SK-N-SH (cell line): Measurements from ENCODE around the gene IGF1R. TPM values are rescaled to one million over a fixed set of nuclear protein-coding genes. Genes with fewer than 3 reads are reported as not detected.

Experiments
- CTCF ChIA-PET: fragments of 300-600, 350-600 bp; formaldehyde crosslinking; extraction: SDS; loops from one replicate; lab custom pipeline; 2021; lab: Yijun Ruan, JAX
- POLR2A ChIA-PET: fragments of 350-600 bp; sonication (Branson Sonifier 250); formaldehyde crosslinking; extraction: SDS; loops from one replicate; lab custom pipeline; 2020; ENCODE audit warnings: antibody characterized with exemption, inconsistent platforms; lab: Yijun Ruan, JAX
- DNase-seq: peaks from one replicate; pipeline ENCODE4 v3.0.0; 2012
- H2AFZ ChIP-seq: fragments of 200-600 bp; sonication (generic); 2 replicates; pipeline ENCODE4 v1.8.1; 2016; ENCODE audit warnings: antibody characterized with exemption, mild to moderate bottlenecking, low read depth
- H3F3A ChIP-seq: fragments of 200-600 bp; sonication (generic); replicated peaks from 2 replicates; pipeline ENCODE3; 2016; ENCODE audit warnings: antibody characterized with exemption, mild to moderate bottlenecking; ENCODE audit not compliant: insufficient read depth
- H3K27ac ChIP-seq, 2 experiments: fragments of 200-500 bp in 1 of 2; fragments of 200-600 bp in 1 of 2; sonication (Bioruptor generic) in 1 of 2; sonication (generic), shearing (Covaris generic) in 1 of 2; 2 replicates each; pipeline versions ENCODE4 v1.5.1 to v1.6.1; 2014 to 2016; ENCODE audit warnings: low read depth in 2 of 2, inconsistent platforms in 1 of 2, low read length in 1 of 2, mild to moderate bottlenecking in 1 of 2, mixed read lengths in 1 of 2
- H3K27me3 ChIP-seq: fragments of 200-600 bp; sonication (generic), shearing (Covaris generic); 2 replicates; pipeline ENCODE4 v1.6.1; 2016; ENCODE audit warnings: mixed run types; ENCODE audit not compliant: insufficient read depth
- H3K36me3 ChIP-seq, 2 experiments: fragments of 200-500 bp in 1 of 2; fragments of 200-600 bp in 1 of 2; sonication (Bioruptor generic) in 1 of 2; sonication (generic) in 1 of 2; replicated peaks in 1 of 2; 2 replicates each; pipeline versions ENCODE3 to v1.5.1; 2014 to 2016; ENCODE audit warnings: low read length in 1 of 2, mild to moderate bottlenecking in 1 of 2; ENCODE audit not compliant: insufficient read depth in 2 of 2, control insufficient read depth in 1 of 2
- H3K4me1 ChIP-seq, 2 experiments: fragments of 200-500 bp in 1 of 2; fragments of 200-600 bp in 1 of 2; sonication (Bioruptor generic) in 1 of 2; sonication (generic), shearing (Covaris generic) in 1 of 2; 2 replicates each; pipeline versions ENCODE4 v1.5.1 to v1.6.1; 2014 to 2016; ENCODE audit warnings: low read depth in 1 of 2, low read length in 1 of 2, mixed run types in 1 of 2; ENCODE audit not compliant: insufficient read depth in 2 of 2, control insufficient read depth in 1 of 2
- H3K4me2 ChIP-seq: fragments of 200-600 bp; sonication (generic), shearing (Covaris generic); 2 replicates; pipeline ENCODE4 v1.6.1; 2017; ENCODE audit warnings: mixed run types
- H3K4me3 ChIP-seq, 2 experiments: fragments of 200-500 bp in 1 of 2; fragments of 200-600 bp in 1 of 2; sonication (Bioruptor generic) in 1 of 2; sonication (generic), shearing (Covaris generic) in 1 of 2; 2 replicates each; pipeline versions ENCODE4 v1.5.1 to v1.8.1; 2014 to 2016; ENCODE audit warnings: low read depth in 2 of 2, inconsistent platforms in 1 of 2, low read length in 1 of 2, mild to moderate bottlenecking in 1 of 2, mixed read lengths in 1 of 2, moderate library complexity in 1 of 2
- H3K79me2 ChIP-seq: fragments of 200-600 bp; sonication (generic); 2 replicates; pipeline ENCODE4 v1.8.1; 2017; ENCODE audit warnings: mild to moderate bottlenecking; ENCODE audit not compliant: insufficient read depth
- H3K9ac ChIP-seq: fragments of 200-600 bp; sonication (generic); 2 replicates; pipeline ENCODE4 v1.6.1; 2017; ENCODE audit warnings: mixed run types
- H3K9me2 ChIP-seq: fragments of 200-600 bp; sonication (generic); 2 replicates; pipeline ENCODE4 v1.6.1; 2017; ENCODE audit warnings: mixed run types
- H3K9me3 ChIP-seq: fragments of 200-600 bp; sonication (generic); 2 replicates; pipeline ENCODE4 v1.6.1; 2017; ENCODE audit warnings: mixed run types, mild to moderate bottlenecking, moderate library complexity
- H4K20me1 ChIP-seq: fragments of 200-600 bp; sonication (generic); 2 replicates; pipeline ENCODE4 v1.6.1; 2017; ENCODE audit warnings: mild to moderate bottlenecking, mixed run types; ENCODE audit not compliant: insufficient read depth
- CHD2 ChIP-seq: fragments of 150-350 bp; IDR thresholded peaks from 2 replicates; pipeline ENCODE4 v1.6.1; 2018; ENCODE audit warnings: low read length; ENCODE audit not compliant: partially characterized antibody
- CTCF ChIP-seq: fragments of 200-600 bp; sonication (generic); IDR thresholded peaks from 2 replicates; pipeline ENCODE4 v1.6.1; 2017; ENCODE audit warnings: antibody characterized with exemption, mild to moderate bottlenecking, moderate library complexity
- EP300 ChIP-seq, 2 experiments: IDR thresholded peaks; 2 replicates each; pipeline versions ENCODE4 v1.4.0 to v1.6.1; 2012; ENCODE audit warnings: borderline replicate concordance in 1 of 2, low read depth in 1 of 2, low read length in 1 of 2
- FOXJ3 ChIP-seq: sonication (generic); formaldehyde crosslinking; IDR thresholded peaks from 2 replicates; pipeline ENCODE4 v1.5.1; 2020; ENCODE audit warnings: mild to moderate bottlenecking, missing genetic modification reagents
- FOXM1 ChIP-seq: IDR thresholded peaks from 2 replicates; pipeline ENCODE4 v1.4.0; 2012; ENCODE audit warnings: low read depth, mild to moderate bottlenecking
- IRF3 ChIP-seq: fragments of 150-350 bp; IDR thresholded peaks from 2 replicates; pipeline ENCODE4 v1.6.1; 2016; ENCODE audit warnings: mild to moderate bottlenecking, low read depth, low read length
- JUND ChIP-seq: IDR thresholded peaks from 2 replicates; pipeline ENCODE4 v1.4.0; 2012
- MXI1 ChIP-seq: IDR thresholded peaks from 2 replicates; pipeline ENCODE4 v1.6.1; 2012; ENCODE audit warnings: mild to moderate bottlenecking, low read depth, low read length, improper control_type of control experiment
- NFIC ChIP-seq: IDR thresholded peaks from 2 replicates; pipeline ENCODE4 v1.4.0; 2012; ENCODE audit warnings: borderline replicate concordance
- RCOR1 ChIP-seq: fragments of 150-350 bp; IDR thresholded peaks from 2 replicates; pipeline ENCODE4 v1.6.1; 2017; ENCODE audit warnings: antibody characterized with exemption, low read length
- REST ChIP-seq: IDR thresholded peaks from 2 replicates; pipeline ENCODE4 v1.6.1; 2012; ENCODE audit warnings: mild to moderate bottlenecking, low read depth, low read length, moderate library complexity
- RXRA ChIP-seq: IDR thresholded peaks from 2 replicates; pipeline ENCODE4 v1.4.0; 2012; ENCODE audit warnings: low read depth, mild to moderate bottlenecking, borderline replicate concordance
- SMC3 ChIP-seq: IDR thresholded peaks from 2 replicates; pipeline ENCODE4 v1.6.1; 2012; ENCODE audit warnings: low read depth, low read length, improper control_type of control experiment
- TAF1 ChIP-seq: IDR thresholded peaks from 2 replicates; pipeline ENCODE4 v1.6.1; 2012; ENCODE audit warnings: low read depth, mild to moderate bottlenecking, low read length, moderate library complexity, borderline replicate concordance
- TCF12 ChIP-seq: IDR thresholded peaks from 2 replicates; pipeline ENCODE4 v1.4.0; 2012
- TEAD4 ChIP-seq: IDR thresholded peaks from 2 replicates; pipeline ENCODE4 v1.4.0; 2012; ENCODE audit warnings: mild to moderate bottlenecking, borderline replicate concordance; ENCODE audit not compliant: insufficient read depth
- USF1 ChIP-seq: IDR thresholded peaks from 2 replicates; pipeline ENCODE4 v1.4.0; 2012; ENCODE audit warnings: low read depth, borderline replicate concordance
- USF2 ChIP-seq: fragments of 150-350 bp; IDR thresholded peaks from 2 replicates; pipeline ENCODE4 v1.6.1; 2017; ENCODE audit warnings: antibody characterized with exemption, low read length, low read depth, borderline replicate concordance
- YY1 ChIP-seq: IDR thresholded peaks from 2 replicates; pipeline ENCODE4 v1.4.0; 2012; ENCODE audit warnings: low read depth, mild to moderate bottlenecking
- WGBS: methylation state at CpG from one replicate; pipeline ENCODE4 v1.1.6; 2017; ENCODE audit warnings: low lambda C conversion rate; 5-methylcytosine and 5-hydroxymethylcytosine counted together
- polyA plus RNA-seq, 3 experiments: library from polyadenylated mRNA; depleted of rRNA; stranded (reverse); fragments of >200 nt; gene quantifications; 2 replicates each; pipeline ENCODE4 v1.2.3, GENCODE V29; 2012

Gene IGF1R
- polyA plus RNA-seq, 1 of the 3 experiments (the other 2 are of a cell fraction), result 9.5 TPM

GRCh38 chr15:98948456-98948855 is 300.1 kb downstream of the IGF1R start:
- H3K27me3 ChIP-seq, result no peaks in the 10 kb centered on the region
- no peak for DNase-seq
- CTCF ChIA-PET, result interaction anchor here (1.1 to 2.2 kb wide), 2 partner anchors 44 to 110 kb away, joined by 6 to 8 read pairs; no protein-coding TSS in a partner anchor
- no peak overlapping the region for H3K4me3 ChIP-seq
- 89% methylated on average over 12 of the region's 13 CpGs for WGBS
- no peaks in the 10 kb centered on the region for H3F3A ChIP-seq
- no peaks in the 10 kb centered on the region for H4K20me1 ChIP-seq
- H3K4me2 ChIP-seq, result no peak overlapping the region
- H2AFZ ChIP-seq, result no peak overlapping the region
- TF ChIP-seq NFIC, result no peak
- TF ChIP-seq EP300 (IDR thresholded peaks at IDR 0.05; ENCODE audit: borderline replicate concordance in 1 of 2, low read depth in 1 of 2, low read length in 1 of 2), result no peak
- no peak for TF ChIP-seq USF1
- TF ChIP-seq SMC3, result no peak
- TF ChIP-seq USF2, result no peak
- TF ChIP-seq YY1, result no peak
- TF ChIP-seq CHD2, result no peak
- no peak for TF ChIP-seq IRF3
- no peak for TF ChIP-seq TCF12
- TF ChIP-seq REST, result no peak
- no peak for TF ChIP-seq TEAD4
- no peak for TF ChIP-seq RCOR1
- no peak for TF ChIP-seq MXI1
- TF ChIP-seq RXRA, result no peak
- TF ChIP-seq FOXM1, result no peak
- TF ChIP-seq CTCF, result no peak
- TF ChIP-seq JUND, result no peak
- TF ChIP-seq FOXJ3 (CRISPR knock-in tag), result no peak
- TF ChIP-seq TAF1, result no peak
- TF ChIP-seq, all 33 proteins: peak for 0
- H3K36me3 ChIP-seq, result peaks cover 7 to 45% of the 10 kb centered on the region in 2 experiments
- no peaks in the 10 kb centered on the region for H3K9me3 ChIP-seq
- no peak overlapping the region for H3K9ac ChIP-seq
- POLR2A ChIA-PET, result no interaction called here
- H3K9me2 ChIP-seq, result no peaks in the 10 kb centered on the region
- no peak overlapping the region for H3K27ac ChIP-seq
- no peaks in the 10 kb centered on the region for H3K79me2 ChIP-seq
- H3K4me1 ChIP-seq, result peaks cover 0 to 2% of the 10 kb centered on the region in 2 experiments; a peak in 1 of 4 replicates
